Testis (tissue), 2 donors: Measurements from ENCODE around the gene SIRPB2.

Experiments
- POLR2A ChIP-seq: fragments of 450-650 bp; IDR thresholded peaks from one replicate; pipeline ENCODE4 v1.6.1; 2017; ENCODE audit warnings: antibody characterized with exemption, mild to moderate bottlenecking, moderate library complexity
- TF ChIP-seq, protein P1 (sequence below), 3 experiments: fragments of 450-650 bp in 2 of 3; fragments of 200-600 bp in 1 of 3; sonication (generic) in 1 of 3; IDR thresholded peaks; one replicate each; pipeline ENCODE4 v1.5.1; 2016 to 2019; ENCODE audit warnings: antibody characterized with exemption in 3 of 3, mild to moderate bottlenecking in 2 of 3, moderate library complexity in 1 of 3

GRCh38 chr20:1468117-1468624 is 23.0 kb downstream of the SIRPB2 start:
- no peak for TF ChIP-seq POLR2A
- TF ChIP-seq, protein P1, sequence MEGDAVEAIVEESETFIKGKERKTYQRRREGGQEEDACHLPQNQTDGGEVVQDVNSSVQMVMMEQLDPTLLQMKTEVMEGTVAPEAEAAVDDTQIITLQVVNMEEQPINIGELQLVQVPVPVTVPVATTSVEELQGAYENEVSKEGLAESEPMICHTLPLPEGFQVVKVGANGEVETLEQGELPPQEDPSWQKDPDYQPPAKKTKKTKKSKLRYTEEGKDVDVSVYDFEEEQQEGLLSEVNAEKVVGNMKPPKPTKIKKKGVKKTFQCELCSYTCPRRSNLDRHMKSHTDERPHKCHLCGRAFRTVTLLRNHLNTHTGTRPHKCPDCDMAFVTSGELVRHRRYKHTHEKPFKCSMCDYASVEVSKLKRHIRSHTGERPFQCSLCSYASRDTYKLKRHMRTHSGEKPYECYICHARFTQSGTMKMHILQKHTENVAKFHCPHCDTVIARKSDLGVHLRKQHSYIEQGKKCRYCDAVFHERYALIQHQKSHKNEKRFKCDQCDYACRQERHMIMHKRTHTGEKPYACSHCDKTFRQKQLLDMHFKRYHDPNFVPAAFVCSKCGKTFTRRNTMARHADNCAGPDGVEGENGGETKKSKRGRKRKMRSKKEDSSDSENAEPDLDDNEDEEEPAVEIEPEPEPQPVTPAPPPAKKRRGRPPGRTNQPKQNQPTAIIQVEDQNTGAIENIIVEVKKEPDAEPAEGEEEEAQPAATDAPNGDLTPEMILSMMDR (IDR thresholded peaks at IDR 0.05): no peak
